OCI-LY3 (cell line): ENCODE results near the gene MMP28.

Experiments
- EZH2phosphoT487 ChIP-seq: fragments of 200-600 bp; shearing (Covaris generic); IDR thresholded peaks from 2 replicates; pipeline ENCODE4 v1.6.1; 2018; ENCODE audit warnings: antibody characterized with exemption, mixed run types, low read depth
- TF ChIP-seq, protein P1 (sequence below): fragments of 200-600, 300-600 bp; sonication (generic); IDR thresholded peaks from 2 replicates; pipeline ENCODE4 v1.5.1; 2014; ENCODE audit warnings: antibody characterized with exemption, low read length, low read depth

DNA sequence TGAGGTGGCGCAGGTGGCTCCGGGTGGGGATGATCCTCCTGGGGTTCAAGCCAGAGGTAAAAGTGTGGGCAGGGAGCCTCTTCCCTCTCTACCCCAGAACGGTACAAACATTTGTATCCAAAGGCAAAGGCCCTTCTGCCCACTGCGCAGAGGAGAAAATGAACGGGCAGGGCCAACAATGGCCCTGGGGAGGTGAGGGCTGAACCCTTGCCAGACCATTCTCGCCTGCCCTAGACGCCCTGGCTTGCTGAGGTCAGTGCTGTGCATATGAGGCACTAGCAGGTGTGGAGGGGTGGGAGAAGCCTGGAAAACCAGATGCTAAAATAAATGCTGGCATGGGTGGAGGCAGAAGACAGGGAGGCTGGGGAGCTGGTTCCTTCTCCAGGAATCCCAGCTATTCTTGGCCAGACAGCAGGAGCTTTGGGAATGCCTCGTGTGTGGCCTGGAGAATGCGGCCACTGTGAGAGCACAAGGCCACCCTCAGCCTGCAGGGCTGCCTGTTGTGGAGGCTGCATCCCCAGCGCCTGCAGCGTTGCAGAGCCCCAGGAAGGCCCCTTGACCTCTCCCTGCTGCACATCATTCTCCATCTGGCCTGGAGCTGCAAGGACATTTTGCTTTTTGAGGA, 30.2 kb downstream of the MMP28 start:
- TF ChIP-seq, protein P1, sequence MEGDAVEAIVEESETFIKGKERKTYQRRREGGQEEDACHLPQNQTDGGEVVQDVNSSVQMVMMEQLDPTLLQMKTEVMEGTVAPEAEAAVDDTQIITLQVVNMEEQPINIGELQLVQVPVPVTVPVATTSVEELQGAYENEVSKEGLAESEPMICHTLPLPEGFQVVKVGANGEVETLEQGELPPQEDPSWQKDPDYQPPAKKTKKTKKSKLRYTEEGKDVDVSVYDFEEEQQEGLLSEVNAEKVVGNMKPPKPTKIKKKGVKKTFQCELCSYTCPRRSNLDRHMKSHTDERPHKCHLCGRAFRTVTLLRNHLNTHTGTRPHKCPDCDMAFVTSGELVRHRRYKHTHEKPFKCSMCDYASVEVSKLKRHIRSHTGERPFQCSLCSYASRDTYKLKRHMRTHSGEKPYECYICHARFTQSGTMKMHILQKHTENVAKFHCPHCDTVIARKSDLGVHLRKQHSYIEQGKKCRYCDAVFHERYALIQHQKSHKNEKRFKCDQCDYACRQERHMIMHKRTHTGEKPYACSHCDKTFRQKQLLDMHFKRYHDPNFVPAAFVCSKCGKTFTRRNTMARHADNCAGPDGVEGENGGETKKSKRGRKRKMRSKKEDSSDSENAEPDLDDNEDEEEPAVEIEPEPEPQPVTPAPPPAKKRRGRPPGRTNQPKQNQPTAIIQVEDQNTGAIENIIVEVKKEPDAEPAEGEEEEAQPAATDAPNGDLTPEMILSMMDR, result no peak
- no peak for TF ChIP-seq EZH2phosphoT487
